Progenitor cell of endocrine pancreas (in vitro differentiated cells): ENCODE results near the gene SRRM5. TPM values are rescaled to one million over a fixed set of nuclear protein-coding genes. Genes with fewer than 3 reads are reported as not detected.
"Not testable (repeated sequence)": the region's sequence is repeated elsewhere in the genome, so short reads cannot be mapped to it uniquely, and the experiment has no call there.

Experiments used
- DNase-seq: peaks from one replicate; pipeline ENCODE4 v3.0.0; 2021; ENCODE audit warnings: low spot score; ENCODE audit not compliant: unreplicated experiment
- H3K27ac Mint-ChIP-seq: 2 replicates; pipeline ENCODE4 v1.8.0; 2021; ENCODE audit warnings: mild to moderate bottlenecking, moderate library complexity, mixed read lengths
- H3K27me3 Mint-ChIP-seq: 2 replicates; pipeline ENCODE4 v1.8.0; 2021; ENCODE audit warnings: mixed read lengths
- H3K36me3 Mint-ChIP-seq: 2 replicates; pipeline ENCODE4 v1.8.0; 2022; ENCODE audit warnings: mixed read lengths; ENCODE audit not compliant: insufficient read depth
- H3K4me1 Mint-ChIP-seq: 2 replicates; pipeline ENCODE4 v1.8.0; 2021; ENCODE audit warnings: low read depth, mixed read lengths
- H3K4me3 Mint-ChIP-seq: 2 replicates; pipeline ENCODE4 v1.8.0; 2021; ENCODE audit warnings: low read depth, mild to moderate bottlenecking, moderate library complexity, mixed read lengths
- H3K9me3 Mint-ChIP-seq: 2 replicates; pipeline ENCODE4 v1.8.0; 2021; ENCODE audit warnings: low read depth, mixed read lengths
- total RNA-seq: library from RNA; stranded (reverse); gene quantifications from 2 replicates; pipeline ENCODE4 v1.2.1, GENCODE V29; 2021
- TF ChIP-seq, protein P1 (sequence below): fragments of 200-600 bp; sonication (generic); IDR thresholded peaks from one replicate; pipeline ENCODE4 v1.5.0; 2021; ENCODE audit warnings: antibody characterized with exemption, mild to moderate bottlenecking; ENCODE audit not compliant: unreplicated experiment

The SRRM5 gene
- total RNA-seq, 1 donor from 2014 or later, result 0.79 TPM

DNA sequence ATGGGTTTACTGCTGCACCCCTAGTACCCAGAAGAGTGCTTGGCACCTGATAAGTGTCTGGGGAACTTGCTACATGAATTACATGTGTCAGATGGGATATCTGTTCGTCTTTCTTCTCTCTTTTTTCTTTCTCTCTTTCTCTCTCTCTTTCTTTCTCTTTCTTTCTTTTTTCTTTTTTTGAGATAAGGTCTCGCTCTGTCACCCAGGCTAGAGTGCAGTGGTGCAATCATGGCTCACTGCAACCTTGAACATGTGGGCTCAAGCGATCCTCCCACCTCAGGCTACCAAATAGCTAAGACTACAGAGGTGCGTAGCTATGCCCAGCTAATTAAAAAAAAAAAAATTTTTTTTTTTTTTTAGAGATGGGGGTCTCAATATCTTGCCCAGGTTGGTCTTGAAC lies 21.6 kb downstream of the SRRM5 start:
- Mint-ChIP-seq H3K4me1 (peaks cover 26% of the 10 kb centered on the region), H3K4me3 (no peak overlapping the region), H3K36me3 (peaks cover 7% of the 10 kb centered on the region), H3K9me3 (no peaks in the 10 kb centered on the region), H3K27me3 (no peaks in the 10 kb centered on the region), H3K27ac (no peak overlapping the region)
- DNase-seq, result no peak
- TF ChIP-seq, protein P1, sequence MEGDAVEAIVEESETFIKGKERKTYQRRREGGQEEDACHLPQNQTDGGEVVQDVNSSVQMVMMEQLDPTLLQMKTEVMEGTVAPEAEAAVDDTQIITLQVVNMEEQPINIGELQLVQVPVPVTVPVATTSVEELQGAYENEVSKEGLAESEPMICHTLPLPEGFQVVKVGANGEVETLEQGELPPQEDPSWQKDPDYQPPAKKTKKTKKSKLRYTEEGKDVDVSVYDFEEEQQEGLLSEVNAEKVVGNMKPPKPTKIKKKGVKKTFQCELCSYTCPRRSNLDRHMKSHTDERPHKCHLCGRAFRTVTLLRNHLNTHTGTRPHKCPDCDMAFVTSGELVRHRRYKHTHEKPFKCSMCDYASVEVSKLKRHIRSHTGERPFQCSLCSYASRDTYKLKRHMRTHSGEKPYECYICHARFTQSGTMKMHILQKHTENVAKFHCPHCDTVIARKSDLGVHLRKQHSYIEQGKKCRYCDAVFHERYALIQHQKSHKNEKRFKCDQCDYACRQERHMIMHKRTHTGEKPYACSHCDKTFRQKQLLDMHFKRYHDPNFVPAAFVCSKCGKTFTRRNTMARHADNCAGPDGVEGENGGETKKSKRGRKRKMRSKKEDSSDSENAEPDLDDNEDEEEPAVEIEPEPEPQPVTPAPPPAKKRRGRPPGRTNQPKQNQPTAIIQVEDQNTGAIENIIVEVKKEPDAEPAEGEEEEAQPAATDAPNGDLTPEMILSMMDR, result no peak

DNA sequence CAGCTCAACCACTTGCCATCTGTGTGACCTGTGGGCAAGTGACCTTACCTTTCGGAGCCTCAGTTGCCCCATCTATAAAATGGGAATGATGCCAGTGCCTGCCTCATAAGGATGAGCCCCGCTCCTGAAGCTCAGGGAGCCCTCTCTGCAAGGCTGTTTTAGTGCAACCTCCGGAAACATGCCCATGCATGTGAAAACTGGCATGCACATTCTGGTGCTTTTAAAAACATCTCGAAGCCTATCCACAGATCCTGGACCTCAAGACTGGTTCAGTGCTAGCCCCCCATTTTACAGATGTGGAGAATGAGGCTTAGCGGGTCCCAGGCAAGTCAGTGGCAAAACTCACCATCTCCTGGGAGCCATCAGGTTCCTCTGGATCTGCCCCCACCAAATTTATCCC lies 22.2 kb downstream of the SRRM5 start:
- Mint-ChIP-seq H3K4me1 (peaks cover 32% of the 10 kb centered on the region), H3K4me3 (no peak overlapping the region), H3K9me3 (no peaks in the 10 kb centered on the region), H3K27ac (no peak overlapping the region), H3K27me3 (no peaks in the 10 kb centered on the region), H3K36me3 (peaks cover 7% of the 10 kb centered on the region)
- TF ChIP-seq, protein P1, result no peak
- DNase-seq, result no peak

DNA sequence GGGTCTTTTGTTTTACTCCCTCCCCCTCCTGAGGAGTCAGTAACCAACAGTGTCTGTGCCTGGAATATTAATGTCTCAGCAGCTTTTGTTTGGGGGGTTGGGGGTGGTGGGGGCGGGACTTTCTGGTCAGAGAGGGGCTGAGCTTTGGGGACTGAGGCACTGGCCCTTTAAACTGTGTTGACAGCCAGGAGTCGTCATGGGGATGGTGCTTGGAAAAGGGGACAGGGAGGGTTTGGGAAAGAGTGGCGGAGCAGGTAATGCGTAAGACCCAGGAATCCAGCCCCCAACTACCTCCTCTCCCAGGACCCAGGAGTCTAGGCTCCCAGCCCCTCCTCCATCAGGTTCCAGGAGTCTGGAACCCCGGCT lies 22.6 kb downstream of the SRRM5 start:
- Mint-ChIP-seq H3K27ac (no peak overlapping the region), H3K27me3 (no peaks in the 10 kb centered on the region)

DNA sequence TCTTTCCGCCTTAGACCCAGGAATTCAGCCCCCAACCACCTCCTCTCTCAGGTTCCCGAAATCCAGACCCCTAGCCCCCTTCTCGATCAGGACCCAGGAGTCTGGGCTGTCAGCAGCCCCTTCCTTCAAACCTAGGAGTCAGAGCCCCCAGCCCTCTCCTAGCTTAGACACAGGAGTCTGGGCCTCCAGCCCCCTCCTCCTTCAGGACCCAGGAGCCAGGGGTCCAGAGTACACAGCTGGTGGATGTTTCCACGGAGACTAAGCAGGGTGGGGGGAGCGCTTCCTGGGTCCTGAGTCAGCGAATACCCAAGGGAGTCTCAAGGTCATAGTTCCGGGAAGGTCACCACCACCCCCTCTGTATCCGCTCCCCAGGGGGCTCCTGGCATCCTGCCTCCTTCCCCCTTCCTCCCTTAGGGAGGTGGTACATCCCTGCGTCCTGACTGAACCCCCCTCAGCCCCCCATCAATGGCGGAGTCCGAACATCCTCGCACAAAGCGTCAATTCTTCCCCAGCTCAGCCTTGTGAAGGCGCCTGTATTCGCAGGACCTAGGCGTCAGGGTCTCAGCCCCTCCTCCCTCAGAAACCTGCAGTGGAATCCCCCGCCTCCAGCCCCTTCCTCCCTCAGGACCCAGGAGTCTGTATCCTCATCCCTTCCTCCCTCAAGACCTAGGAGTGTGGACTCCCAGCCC lies 23.1 kb downstream of the SRRM5 start:
- no peak for DNase-seq
- peak overlapping the region; percentile 67 for H3K4me3 Mint-ChIP-seq

More for the DNA sequence above, 22.6 kb downstream of the SRRM5 start:
- Mint-ChIP-seq H3K9me3 (no peaks in the 10 kb centered on the region), H3K4me3 (no peak overlapping the region), H3K4me1 (peaks cover 33% of the 10 kb centered on the region), H3K36me3 (peaks cover 7% of the 10 kb centered on the region)
- TF ChIP-seq, protein P1, result no peak
- no peak for DNase-seq

DNA sequence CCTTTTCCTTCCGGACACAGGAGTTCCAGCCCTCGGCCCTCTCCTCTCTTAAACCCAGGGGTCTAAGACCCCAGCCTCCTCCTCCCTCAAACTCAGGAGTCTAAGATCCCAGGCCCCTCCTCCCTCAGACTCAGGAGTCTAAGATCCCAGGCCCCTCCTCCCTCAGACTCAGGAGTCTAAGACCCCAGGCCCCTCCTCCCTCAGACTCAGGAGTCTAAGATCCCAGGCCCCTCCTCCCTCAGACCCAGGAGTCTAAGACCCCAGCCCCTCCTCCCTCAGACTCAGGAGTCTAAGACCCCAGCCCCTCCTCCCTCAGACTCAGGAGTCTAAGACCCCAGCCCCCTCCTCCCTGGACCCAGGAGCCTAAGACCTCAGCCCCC lies 23.7 kb downstream of the SRRM5 start:
- not testable (repeated sequence) for H3K36me3 Mint-ChIP-seq, H3K9me3 Mint-ChIP-seq, DNase-seq, H3K27me3 Mint-ChIP-seq
- H3K27ac Mint-ChIP-seq, result peak overlapping the region; percentile 95
- peaks cover 33% of the 10 kb centered on the region for H3K4me1 Mint-ChIP-seq
- H3K4me3 Mint-ChIP-seq, result peak overlapping the region; percentile 67

More for the DNA sequence above, 23.1 kb downstream of the SRRM5 start:
- Mint-ChIP-seq H3K36me3 (peaks cover 7% of the 10 kb centered on the region), H3K9me3 (no peaks in the 10 kb centered on the region), H3K27me3 (no peaks in the 10 kb centered on the region), H3K4me1 (peaks cover 33% of the 10 kb centered on the region), H3K27ac (peak overlapping the region; percentile 95)
- TF ChIP-seq, protein P1, result no peak

DNA sequence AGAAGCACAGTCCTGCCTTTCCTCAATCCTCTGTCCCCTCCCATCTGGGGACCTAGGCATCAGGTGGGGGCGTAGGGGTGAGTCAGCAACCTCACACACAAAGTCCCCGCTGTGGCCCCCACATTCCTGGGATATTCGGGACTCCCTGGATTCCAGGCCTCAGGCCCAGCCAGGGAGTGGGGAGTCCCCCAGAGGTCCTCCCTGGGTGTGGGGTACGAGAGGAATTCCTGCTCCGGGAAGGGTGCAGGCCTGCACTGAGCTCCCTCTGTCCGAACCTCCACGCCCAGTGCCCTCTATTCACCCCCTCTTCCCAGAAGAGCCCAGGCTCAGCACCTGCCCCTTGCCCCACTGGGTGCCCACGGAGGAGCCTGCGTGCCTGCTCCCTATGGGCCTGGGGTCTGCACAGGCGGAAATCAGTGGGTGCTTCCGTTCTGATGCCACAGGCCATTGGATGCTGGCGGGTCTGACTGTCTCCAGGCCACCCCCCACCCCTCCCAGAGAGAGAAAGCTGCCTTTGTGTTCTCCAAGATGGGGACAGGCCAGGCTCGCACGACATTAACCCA lies 24.3 kb downstream of the SRRM5 start:
- TF ChIP-seq, protein P1, result no peak
- Mint-ChIP-seq H3K9me3 (no peaks in the 10 kb centered on the region), H3K27me3 (peaks cover 5% of the 10 kb centered on the region), H3K4me3 (no peak overlapping the region), H3K36me3 (peaks cover 6% of the 10 kb centered on the region), H3K4me1 (peaks cover 33% of the 10 kb centered on the region), H3K27ac (no peak overlapping the region)
- no peak for DNase-seq
